Measurements from ENCODE around the gene C1QTNF6.

C1QTNF6 gene

DNA sequence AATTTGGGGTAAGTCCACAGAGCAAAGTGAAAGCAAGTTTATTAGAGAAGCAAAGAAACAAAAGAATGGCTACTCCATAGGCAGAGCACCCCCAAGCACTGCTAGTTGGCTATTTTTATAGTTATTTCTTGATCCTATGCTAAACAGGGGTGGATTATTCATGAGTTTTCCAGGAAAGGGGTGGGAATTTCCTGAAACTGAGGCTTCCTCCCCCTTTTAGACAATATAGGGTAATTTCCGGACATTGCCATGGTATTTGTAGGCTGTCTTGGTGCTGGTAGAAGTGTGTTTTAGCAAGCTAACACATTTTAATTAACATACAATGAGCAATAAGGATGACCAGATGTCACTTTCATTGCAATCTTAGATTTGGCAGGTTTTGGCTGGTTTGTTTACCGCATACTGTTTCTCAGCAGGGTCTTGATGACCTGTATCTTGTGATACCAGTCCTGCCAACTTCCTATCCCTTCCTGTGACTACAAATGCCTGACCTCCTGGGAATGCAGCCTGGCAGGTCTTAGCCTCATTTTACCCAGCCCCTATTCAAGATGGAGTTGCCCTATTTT, 937 bp upstream of the C1QTNF6 start:
- DNase-seq: no peak

DNA sequence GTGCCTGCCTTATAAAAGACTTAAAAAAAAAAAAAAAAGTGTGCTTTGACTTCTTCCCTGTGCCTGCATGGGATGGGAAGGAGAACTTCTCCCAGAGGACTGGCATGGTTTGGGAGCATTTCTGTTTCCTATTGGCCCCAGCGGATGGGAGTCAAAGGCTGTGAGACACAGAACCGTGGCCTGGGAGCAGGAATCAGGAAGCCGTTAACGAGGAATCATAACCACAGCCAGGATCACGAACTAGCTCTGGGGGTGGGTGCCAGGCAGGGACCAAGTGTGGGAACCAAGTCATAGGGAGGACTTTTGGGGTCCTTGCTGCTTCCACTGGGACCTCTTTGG, 526 bp downstream of the C1QTNF6 start:
- DNase-seq: no peak

DNA sequence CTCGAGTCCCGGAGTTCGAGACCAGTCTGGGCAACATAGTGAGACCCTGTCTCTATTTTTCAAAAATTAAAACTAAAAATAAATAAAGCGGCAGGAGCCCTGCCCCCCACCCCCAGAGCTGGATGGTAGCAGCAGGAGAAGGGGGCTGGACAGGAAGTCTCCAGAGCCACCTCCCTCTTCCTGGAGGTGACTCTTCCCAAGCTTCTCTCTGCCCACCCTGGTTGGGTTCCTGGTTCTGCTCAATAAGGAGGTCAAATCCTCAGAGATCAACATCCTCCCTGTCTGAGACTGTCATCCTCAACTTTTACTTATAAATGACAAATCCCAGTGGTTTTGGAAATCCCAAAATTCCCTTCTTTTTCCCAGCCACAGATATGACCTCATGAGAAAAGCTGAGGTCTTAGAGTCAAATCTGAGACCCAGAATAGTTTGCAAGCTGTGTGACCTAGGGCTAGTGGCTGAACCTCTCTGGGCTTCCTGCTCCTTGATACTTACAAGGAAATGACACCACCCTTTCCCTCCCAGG, 987 bp downstream of the C1QTNF6 start:
- no peak for DNase-seq

DNA sequence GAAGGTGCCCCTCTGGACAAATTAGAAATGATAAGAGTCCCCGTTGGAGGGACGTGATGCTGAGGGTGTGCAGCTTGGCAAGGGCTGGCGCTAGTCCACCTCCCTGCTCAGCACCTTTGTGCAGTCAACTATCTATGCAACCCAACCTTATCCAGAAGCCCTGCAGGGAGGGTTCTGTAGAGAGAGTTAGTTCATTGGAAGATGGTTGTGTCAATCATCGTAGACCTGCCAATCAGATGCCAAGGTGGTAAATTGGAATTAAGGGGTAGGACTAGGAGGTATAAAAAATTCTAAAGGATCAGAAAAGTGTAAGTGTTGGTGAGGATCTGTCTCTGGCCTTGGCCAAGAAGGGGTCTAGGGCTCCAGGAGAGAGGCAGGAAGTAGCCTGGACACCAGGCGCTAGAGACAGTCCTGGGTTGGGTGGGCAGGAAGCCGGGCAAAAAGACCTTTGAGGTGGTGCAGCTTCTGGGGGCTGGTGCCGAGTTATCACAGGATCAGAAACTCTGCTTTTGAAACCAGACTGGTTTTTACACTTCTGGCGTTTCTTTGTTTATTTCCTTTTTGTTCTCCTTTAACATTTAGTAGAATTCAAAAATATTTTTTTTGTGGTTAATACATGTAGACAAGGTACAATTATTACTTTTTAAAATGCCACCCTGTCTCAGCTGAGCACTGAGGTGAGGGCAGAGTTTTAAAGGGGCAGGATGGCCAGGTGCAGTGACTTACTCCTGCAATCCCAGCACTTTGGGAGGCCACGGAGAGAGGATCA, 1.6 kb downstream of the C1QTNF6 start:
- no peak for DNase-seq

GRCh38 chr22:37185646-37186227, 2.3 kb downstream of the C1QTNF6 start:
- no peak for DNase-seq

- no peak for DNase-seq
These were observed 3.1 kb downstream of the C1QTNF6 start for GRCh38 chr22:37184816-37185541.

GRCh38 chr22:37184380-37184755, 3.7 kb downstream of the C1QTNF6 start:
- DNase-seq: no peak

DNA sequence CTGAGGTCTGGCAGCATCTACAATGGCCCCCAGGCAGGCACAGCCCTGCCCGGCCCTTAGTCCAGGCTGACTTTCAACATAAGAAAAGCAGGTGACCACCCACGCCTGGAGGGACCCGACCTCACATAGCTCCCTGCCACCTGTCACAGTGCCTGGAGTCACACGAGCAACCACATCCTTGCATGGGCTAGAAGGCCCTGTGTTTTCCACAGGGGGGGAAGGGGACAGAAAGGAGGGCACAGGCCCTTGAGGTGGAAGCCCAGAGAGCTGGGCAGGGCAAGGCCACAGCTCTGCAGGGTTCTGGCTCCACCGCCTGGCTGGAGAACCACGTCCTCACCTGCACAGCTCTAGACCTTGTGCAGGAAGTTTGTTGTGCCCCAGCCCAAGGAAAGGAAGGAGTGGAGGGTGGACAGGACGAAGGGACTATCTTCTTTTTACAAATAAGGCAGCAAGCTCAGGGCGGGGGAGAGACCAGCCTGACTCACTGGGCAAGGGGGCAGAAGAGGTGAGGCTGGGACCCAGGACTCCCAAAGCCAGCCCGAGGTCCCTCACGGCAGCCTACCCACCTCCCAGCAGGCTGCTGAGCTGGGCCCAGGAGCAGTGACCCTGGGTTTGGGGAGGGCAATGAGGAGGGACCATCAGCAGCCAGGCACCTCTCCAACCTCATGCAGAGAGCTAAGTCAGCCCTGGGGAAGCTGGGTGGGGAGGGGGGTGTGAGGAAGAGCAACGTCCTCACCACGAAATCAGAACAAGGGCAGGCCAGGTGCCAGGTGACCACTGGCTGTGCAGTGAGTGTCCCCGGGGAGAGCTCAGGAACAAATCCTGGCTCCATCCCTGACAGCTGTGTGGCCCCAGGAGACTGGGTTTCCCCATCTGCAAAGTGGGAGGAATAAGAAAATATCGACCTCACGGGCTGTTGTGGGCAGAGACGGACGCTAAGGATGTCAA, 4.3 kb downstream of the C1QTNF6 start:
- no peak for DNase-seq

DNA sequence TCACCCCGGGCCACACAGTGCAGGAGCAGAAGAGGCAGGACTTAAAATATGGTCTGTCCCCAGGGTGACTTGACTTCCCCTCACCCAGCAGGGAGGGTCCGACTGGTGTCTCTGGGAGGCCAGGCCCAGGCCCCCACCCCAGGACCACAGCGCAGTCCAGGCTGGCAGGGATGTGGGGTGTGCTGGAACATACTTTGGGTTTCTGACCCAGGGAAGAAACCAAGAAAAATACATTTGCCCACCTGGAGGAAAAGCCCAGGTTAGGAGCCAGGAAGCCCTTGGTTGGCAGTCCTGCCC, 5.2 kb downstream of the C1QTNF6 start:
- no peak for DNase-seq

GRCh38 chr22:37182101-37182948, 5.7 kb downstream of the C1QTNF6 start:
- DNase-seq: no peak

DNA sequence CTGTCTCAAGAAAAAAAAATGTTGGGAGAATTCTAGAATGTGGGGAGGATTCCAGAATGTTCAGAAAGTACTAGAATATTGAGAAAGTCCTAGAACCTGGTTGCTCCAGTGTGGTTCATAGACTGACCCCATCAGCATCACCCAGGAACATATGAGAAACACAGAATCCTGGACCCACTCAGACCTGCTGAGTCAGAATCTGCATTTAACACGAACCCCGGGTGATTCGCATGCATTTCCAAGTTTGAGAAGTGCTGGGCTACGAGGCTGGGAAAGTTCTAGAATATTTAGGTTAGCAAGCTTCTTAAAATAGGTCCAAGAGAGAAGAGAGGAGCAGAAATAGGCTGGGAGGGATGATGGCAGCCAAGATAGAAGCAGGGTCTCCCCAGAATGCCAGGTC, 6.4 kb downstream of the C1QTNF6 start:
- DNase-seq: no peak

GRCh38 chr22:37180531-37181231, 7.4 kb downstream of the C1QTNF6 start:
- no peak for DNase-seq

GRCh38 chr22:37179622-37180420, 8.2 kb downstream of the C1QTNF6 start:
- no peak for DNase-seq

- DNase-seq: no peak
These were observed 8.9 kb downstream of the C1QTNF6 start for GRCh38 chr22:37179126-37179470.

GRCh38 chr22:37178350-37179125, 9.5 kb downstream of the C1QTNF6 start:
- no peak for DNase-seq

GRCh38 chr22:37177755-37178154, 10.3 kb downstream of the C1QTNF6 start:
- no peak for DNase-seq

DNA sequence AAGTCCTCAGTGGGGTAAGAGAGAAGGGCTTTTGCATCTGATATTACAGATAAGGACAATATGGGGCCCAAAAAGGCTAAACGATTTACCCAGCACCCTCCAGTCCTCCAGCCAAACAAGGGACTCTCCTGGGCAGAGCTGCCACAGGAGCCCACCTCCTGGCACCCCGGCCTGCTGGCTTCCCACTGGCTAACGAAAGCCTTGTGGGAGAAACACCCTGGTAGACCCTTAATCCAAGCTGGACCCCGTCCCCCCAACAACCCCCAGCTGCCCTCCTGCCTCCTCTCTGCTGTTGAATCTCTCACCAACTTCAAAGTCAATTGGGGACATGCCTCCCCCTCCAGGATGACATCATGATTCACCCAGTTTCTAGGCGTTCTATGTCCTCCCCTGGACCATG, 10.8 kb downstream of the C1QTNF6 start:
- no peak for DNase-seq

DNA sequence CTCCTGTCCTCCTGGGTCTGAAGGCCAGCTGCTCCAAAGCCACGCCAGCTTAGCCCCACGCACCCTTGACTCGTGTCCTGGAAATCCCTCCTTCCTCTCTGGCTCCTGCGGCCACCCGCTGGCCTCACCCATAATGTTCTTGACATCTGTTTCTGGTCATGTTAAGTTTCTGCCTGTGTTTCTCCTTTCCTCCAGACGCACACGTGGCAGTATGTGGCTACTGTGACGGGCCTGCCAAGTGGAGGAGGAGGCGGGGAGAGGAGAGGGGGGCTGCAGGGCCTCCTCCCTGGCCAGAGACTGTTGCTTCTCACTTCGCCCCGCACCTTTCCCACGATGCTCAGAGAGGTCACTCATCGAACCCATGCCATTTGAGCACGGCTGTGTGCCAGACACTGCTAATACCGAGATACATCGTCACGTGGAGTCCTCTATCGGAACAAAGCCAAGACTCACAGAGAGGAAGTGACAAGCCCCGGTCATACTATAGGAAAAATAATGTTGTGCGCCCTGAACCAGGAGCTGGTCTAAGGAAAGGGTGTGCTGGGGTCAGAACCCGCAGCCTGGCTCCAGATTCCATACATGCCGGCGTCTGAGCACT, 11.5 kb downstream of the C1QTNF6 start:
- DNase-seq: no peak
